Activated CD4-positive, alpha-beta T cell treated with anti-CD3 and anti-CD28 coated beads, Interleukin-2, amount 10 ng/mL, durations not matched to agents 7 days and 5 days (primary cell): ENCODE results near the gene SVOP. TPM values are rescaled to one million over a fixed set of nuclear protein-coding genes. Genes with fewer than 3 reads are reported as not detected.

Source experiments
- CTCF ChIA-PET: fragments of 350-600 bp; sonication (Branson Sonifier 250); formaldehyde crosslinking; loops from one replicate; lab custom pipeline; 2021; ENCODE audit warnings: antibody characterized with exemption; lab: Charles Lee
- POLR2A ChIA-PET: fragments of 350-600 bp; sonication (Branson Sonifier 250); formaldehyde crosslinking; loops from one replicate; lab custom pipeline; 2021; ENCODE audit warnings: antibody characterized with exemption; lab: Charles Lee
- DNase-seq: peaks from one replicate; pipeline ENCODE4 v3.0.0-alpha.2; 2020
- H3K27ac Mint-ChIP-seq: one replicate; pipeline ENCODE4 v1.8.0; 2021; ENCODE audit warnings: mild to moderate bottlenecking, moderate library complexity, mixed read lengths
- H3K27me3 Mint-ChIP-seq: one replicate; pipeline ENCODE4 v1.8.0; 2021; ENCODE audit warnings: mixed read lengths
- H3K36me3 Mint-ChIP-seq: one replicate; pipeline ENCODE4 v1.8.0; 2021; ENCODE audit warnings: low read depth, mixed read lengths
- H3K4me1 Mint-ChIP-seq: one replicate; pipeline ENCODE4 v1.8.0; 2021; ENCODE audit warnings: mixed read lengths
- H3K4me3 Mint-ChIP-seq: one replicate; pipeline ENCODE4 v1.8.0; 2021; ENCODE audit warnings: mild to moderate bottlenecking, moderate library complexity, mixed read lengths
- H3K9me3 Mint-ChIP-seq: one replicate; pipeline ENCODE4 v1.8.0; 2021; ENCODE audit warnings: mixed read lengths
- total RNA-seq, 2 experiments: library from RNA; stranded (reverse); gene quantifications; one replicate each; pipeline ENCODE4 v1.2.3, GENCODE V29; 2021

Gene SVOP
- total RNA-seq, 2 experiments from 2014 or later: not detected

DNA sequence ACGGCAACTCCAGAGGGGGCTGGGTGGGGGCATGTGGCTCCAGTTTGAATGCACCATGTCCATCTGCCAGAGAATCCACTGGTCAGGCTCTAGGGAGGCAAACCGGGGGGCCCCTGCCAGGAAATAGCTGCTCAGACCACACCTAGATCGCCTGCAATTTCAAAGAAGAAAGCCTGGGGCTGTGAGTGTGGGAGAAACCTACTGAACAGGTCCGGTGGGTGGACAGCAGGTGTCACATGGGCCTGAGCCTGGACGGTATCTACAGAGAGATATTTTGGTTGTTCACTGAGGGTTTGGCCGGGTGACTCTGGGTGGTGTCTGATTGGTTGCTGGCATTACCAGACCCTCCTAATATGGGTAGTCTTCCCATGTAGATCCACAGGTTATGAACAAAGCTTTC, 109.0 kb downstream of the SVOP start:
- Mint-ChIP-seq H3K9me3 (no peaks in the 10 kb centered on the region), H3K36me3 (no peaks in the 10 kb centered on the region), H3K27me3 (peaks cover 7% of the 10 kb centered on the region), H3K27ac (no peak overlapping the region), H3K4me1 (no peaks in the 10 kb centered on the region), H3K4me3 (no peak overlapping the region)
- no peak for DNase-seq
- CTCF ChIA-PET: no interaction called here
- POLR2A ChIA-PET: no interaction called here

DNA sequence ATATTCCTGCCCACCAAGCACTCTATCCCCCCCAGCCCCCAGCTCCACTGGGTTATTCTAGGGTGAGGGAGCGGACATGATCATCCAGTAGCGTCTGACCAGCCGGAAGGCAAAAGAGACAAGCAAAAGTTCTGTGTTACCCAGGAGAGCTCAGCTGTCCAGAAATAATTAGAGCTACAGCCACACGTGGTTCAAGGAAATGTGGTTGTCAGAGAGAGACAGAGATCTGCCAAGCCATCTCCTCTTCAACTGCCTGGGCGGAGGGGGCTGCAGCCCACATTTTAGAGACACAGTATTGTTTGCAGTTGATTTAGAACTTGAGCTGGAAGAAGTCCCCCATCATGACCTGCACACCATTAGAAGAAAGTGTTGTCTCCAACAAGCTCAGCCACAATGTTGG, 110.5 kb downstream of the SVOP start:
- POLR2A ChIA-PET: no interaction called here
- Mint-ChIP-seq H3K4me3 (no peak overlapping the region), H3K4me1 (no peaks in the 10 kb centered on the region), H3K27me3 (peaks cover 14% of the 10 kb centered on the region), H3K27ac (no peak overlapping the region), H3K36me3 (no peaks in the 10 kb centered on the region), H3K9me3 (no peaks in the 10 kb centered on the region)
- no peak for DNase-seq
- CTCF ChIA-PET: no interaction called here

GRCh38 chr12:108907839-108908351, 113.0 kb downstream of the SVOP start:
- CTCF ChIA-PET: interaction anchor here (0.6 to 0.7 kb wide), 2 partner anchors 21 to 566 kb away, joined by 3 read pairs; no protein-coding TSS in a partner anchor
- no peak for DNase-seq
- Mint-ChIP-seq H3K9me3 (no peaks in the 10 kb centered on the region), H3K36me3 (no peaks in the 10 kb centered on the region), H3K4me3 (no peak overlapping the region), H3K27me3 (peaks cover 14% of the 10 kb centered on the region), H3K27ac (no peak overlapping the region), H3K4me1 (no peaks in the 10 kb centered on the region)
- POLR2A ChIA-PET: no interaction called here

GRCh38 chr12:108906971-108907370, 113.9 kb downstream of the SVOP start:
- no peaks in the 10 kb centered on the region for H3K36me3 Mint-ChIP-seq
- peaks cover 14% of the 10 kb centered on the region for H3K27me3 Mint-ChIP-seq
- no peak overlapping the region for H3K27ac Mint-ChIP-seq
- POLR2A ChIA-PET: no interaction called here
- H3K4me3 Mint-ChIP-seq: no peak overlapping the region
- no peaks in the 10 kb centered on the region for H3K4me1 Mint-ChIP-seq
- no peaks in the 10 kb centered on the region for H3K9me3 Mint-ChIP-seq
- no peak for DNase-seq
- CTCF ChIA-PET: no interaction called here

DNA sequence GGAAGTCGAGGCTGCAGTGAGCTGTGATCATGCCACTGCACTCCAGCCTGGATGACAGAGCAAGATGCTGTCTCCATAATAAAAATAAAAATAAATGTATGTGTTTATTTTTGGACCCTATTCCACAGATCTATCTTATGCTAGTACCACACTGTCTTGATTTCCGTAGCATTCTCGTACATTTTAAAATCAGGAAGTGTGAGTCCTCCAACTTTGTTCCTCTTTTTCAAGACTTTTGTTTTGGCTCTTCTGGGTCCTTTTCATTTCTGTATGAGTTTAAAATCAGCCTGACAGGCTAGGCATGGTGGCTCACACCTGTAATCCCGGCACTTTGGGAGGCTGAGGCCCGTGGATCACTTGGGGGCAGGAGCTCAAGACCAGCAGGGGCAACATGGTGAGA, 115.1 kb downstream of the SVOP start:
- Mint-ChIP-seq H3K27me3 (peaks cover 14% of the 10 kb centered on the region), H3K9me3 (no peaks in the 10 kb centered on the region), H3K4me3 (no peak overlapping the region), H3K27ac (no peak overlapping the region), H3K4me1 (no peaks in the 10 kb centered on the region), H3K36me3 (no peaks in the 10 kb centered on the region)
- no peak for DNase-seq
- ChIA-PET CTCF (interaction anchor here (0.7 kb wide), 1 partner anchor 130 kb away, joined by 3 read pairs; no protein-coding TSS in a partner anchor), POLR2A (interaction anchor here (0.7 kb wide), 1 partner anchor 171 kb away, joined by 4 read pairs; no protein-coding TSS in a partner anchor)

DNA sequence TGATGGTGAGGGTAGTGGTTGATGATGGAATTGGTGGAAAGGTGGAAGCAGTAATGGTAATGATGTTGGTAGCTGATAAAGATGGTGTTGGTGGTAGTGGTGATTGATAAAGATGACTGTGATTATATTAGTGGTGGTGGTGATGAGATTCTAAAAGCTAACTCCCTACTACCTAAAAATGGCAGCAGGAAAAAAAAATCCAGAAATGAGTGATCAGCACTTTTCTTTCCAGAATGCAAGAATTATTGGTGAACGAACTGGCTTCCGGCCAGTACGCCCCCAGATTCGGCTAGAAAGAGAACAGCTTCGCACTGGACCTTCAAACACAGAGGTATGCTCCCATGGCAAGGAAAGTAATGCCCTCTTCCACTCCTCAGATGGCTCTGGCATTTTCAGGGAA, 121.7 kb downstream of the SVOP start:
- no peak overlapping the region for H3K27ac Mint-ChIP-seq
- ChIA-PET CTCF (interaction anchor here (0.7 kb wide), 1 partner anchor 106 kb away, joined by 4 read pairs; no protein-coding TSS in a partner anchor), POLR2A (no interaction called here)
- peaks cover 11% of the 10 kb centered on the region for H3K27me3 Mint-ChIP-seq
- peaks cover 3% of the 10 kb centered on the region for H3K9me3 Mint-ChIP-seq
- DNase-seq: no peak
- H3K4me1 Mint-ChIP-seq: no peaks in the 10 kb centered on the region
- no peak overlapping the region for H3K4me3 Mint-ChIP-seq
- H3K36me3 Mint-ChIP-seq: no peaks in the 10 kb centered on the region

DNA sequence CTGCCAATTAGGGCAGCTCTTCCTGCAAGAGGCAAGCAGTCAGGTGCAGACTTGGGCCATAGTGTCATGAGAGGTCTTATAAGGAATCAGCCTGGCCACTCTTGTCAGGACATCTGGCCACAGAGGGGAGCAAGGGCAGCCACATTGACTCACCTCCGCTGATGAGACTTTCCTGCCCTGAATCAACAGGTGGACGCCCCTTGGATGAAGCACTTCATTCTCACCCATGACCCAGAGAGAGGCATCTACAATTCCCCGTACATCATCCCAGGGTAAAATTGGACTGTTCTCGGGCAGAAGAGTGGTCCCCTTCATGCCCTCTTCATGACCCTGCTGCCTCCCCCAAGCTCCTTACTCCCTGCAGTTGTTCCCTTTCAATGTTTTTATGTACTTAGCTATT, 124.1 kb downstream of the SVOP start:
- POLR2A ChIA-PET: no interaction called here
- Mint-ChIP-seq H3K36me3 (no peaks in the 10 kb centered on the region), H3K4me1 (no peaks in the 10 kb centered on the region), H3K4me3 (no peak overlapping the region), H3K27ac (no peak overlapping the region), H3K9me3 (peaks cover 3% of the 10 kb centered on the region), H3K27me3 (peaks cover 11% of the 10 kb centered on the region)
- CTCF ChIA-PET: no interaction called here
- no peak for DNase-seq

- Mint-ChIP-seq H3K27ac (no peak overlapping the region), H3K4me1 (no peaks in the 10 kb centered on the region), H3K4me3 (no peak overlapping the region), H3K36me3 (no peaks in the 10 kb centered on the region), H3K9me3 (peaks cover 3% of the 10 kb centered on the region), H3K27me3 (peaks cover 11% of the 10 kb centered on the region)
- ChIA-PET CTCF (no interaction called here), POLR2A (no interaction called here)
- DNase-seq: no peak
Measured at GRCh38 chr12:108896336-108896735, 124.5 kb downstream of the SVOP start.

DNA sequence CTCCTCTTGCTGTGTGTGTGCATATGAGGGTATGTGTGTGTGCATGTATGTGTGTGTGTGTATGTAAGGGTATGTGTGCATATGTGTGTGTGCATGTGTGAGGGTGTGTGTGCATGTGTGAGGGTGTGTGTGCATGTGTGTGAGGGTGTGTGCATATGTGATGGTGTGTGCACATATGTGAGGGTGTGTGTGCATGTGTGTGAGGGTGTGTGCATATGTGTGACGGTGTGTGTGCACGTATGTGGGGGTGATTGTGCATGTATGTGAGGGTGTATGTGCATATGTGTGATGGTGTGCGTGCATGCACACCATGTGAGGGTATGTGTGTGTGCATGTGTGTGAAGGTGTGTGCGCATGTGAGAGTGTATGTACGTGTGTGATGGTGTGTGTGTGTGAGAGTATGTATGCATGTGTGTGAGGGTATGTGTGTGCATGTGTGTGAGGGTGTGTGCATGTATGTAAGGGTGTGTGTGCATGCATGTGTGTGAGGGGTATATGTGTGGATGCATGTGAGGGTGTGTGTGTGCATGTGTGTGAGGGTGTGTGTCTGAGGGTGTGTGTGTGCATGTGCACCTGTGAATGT, 125.6 kb downstream of the SVOP start:
- DNase-seq: no peak
- Mint-ChIP-seq H3K27me3 (peaks cover 11% of the 10 kb centered on the region), H3K27ac (no peak overlapping the region), H3K9me3 (peaks cover 5% of the 10 kb centered on the region), H3K36me3 (no peaks in the 10 kb centered on the region), H3K4me3 (no peak overlapping the region), H3K4me1 (no peaks in the 10 kb centered on the region)
- POLR2A ChIA-PET: no interaction called here
- CTCF ChIA-PET: no interaction called here

GRCh38 chr12:108890208-108890607, 130.7 kb downstream of the SVOP start:
- Mint-ChIP-seq H3K4me3 (no peak overlapping the region), H3K4me1 (no peaks in the 10 kb centered on the region), H3K9me3 (peaks cover 2% of the 10 kb centered on the region), H3K27ac (no peak overlapping the region), H3K27me3 (peaks cover 1% of the 10 kb centered on the region), H3K36me3 (no peaks in the 10 kb centered on the region)
- ChIA-PET POLR2A (no interaction called here), CTCF (interaction anchor here (1.3 to 1.5 kb wide), 2 partner anchors 25 to 225 kb away, joined by 3 to 5 read pairs; no protein-coding TSS in a partner anchor)
- peak; percentile 22 for DNase-seq

DNA sequence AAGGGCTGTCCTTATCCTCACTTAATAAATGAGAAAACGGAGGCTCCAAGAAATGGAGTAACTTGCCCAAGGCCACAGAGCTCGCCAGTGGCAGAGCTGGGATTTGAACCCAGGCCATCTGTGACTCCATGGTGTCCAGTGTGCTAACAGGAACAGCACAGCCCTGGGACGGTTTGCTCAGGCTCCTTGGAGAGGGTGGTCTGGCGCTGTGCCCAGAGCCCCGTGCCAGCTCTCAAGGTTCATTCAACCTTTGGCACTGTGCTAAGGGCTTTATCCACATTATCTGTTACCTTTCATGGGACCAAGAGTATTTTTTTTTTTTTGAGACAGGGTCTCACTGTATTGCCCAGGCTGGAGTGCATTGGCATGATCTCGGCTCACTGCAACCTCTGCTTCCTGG, 132.8 kb downstream of the SVOP start:
- Mint-ChIP-seq H3K36me3 (no peaks in the 10 kb centered on the region), H3K27me3 (no peaks in the 10 kb centered on the region), H3K4me3 (no peak overlapping the region), H3K9me3 (peaks cover 2% of the 10 kb centered on the region), H3K27ac (no peak overlapping the region), H3K4me1 (no peaks in the 10 kb centered on the region)
- no peak for DNase-seq
- ChIA-PET CTCF (interaction anchor here (0.7 kb wide), 1 partner anchor 205 kb away, joined by 3 read pairs; the partner anchor contains the start of gene ALKBH2), POLR2A (no interaction called here)

- DNase-seq: no peak
- Mint-ChIP-seq H3K4me1 (no peaks in the 10 kb centered on the region), H3K4me3 (no peak overlapping the region), H3K27me3 (no peaks in the 10 kb centered on the region), H3K27ac (no peak overlapping the region), H3K9me3 (peaks cover 2% of the 10 kb centered on the region), H3K36me3 (no peaks in the 10 kb centered on the region)
- CTCF ChIA-PET: interaction anchor here (0.6 to 1.2 kb wide), 2 partner anchors 21 to 105 kb away, joined by 3 to 4 read pairs; no protein-coding TSS in a partner anchor
- POLR2A ChIA-PET: no interaction called here
Measured at GRCh38 chr12:108886873-108887629, 133.8 kb downstream of the SVOP start.
